RWPE1 (cell line): ENCODE data around the gene PCNX4.

Experiments used
- CTCF ChIA-PET: fragments of 350-600 bp; sonication (Branson Sonifier 250); formaldehyde crosslinking; extraction: SDS; loops from one replicate; lab custom pipeline; 2021; lab: Yijun Ruan, JAX
- POLR2A ChIA-PET: fragments of 400-600 bp; formaldehyde crosslinking; extraction: SDS; loops from one replicate; lab custom pipeline; 2020; ENCODE audit warnings: antibody characterized with exemption; ENCODE audit not compliant: low non-redundant PET; lab: Yijun Ruan, JAX
- DNase-seq: peaks from one replicate; pipeline ENCODE4 v3.0.0; 2012; ENCODE audit warnings: low spot score
- H3K27ac ChIP-seq: fragments of 450-650 bp; 2 replicates; pipeline ENCODE4 v1.5.1; 2017
- CTCF ChIP-seq: fragments of 450-650 bp; conservative IDR thresholded peaks from 2 replicates; pipeline ENCODE4 v1.5.1; 2017; ENCODE audit warnings: low read depth, mild to moderate bottlenecking

Gene PCNX4

GRCh38 chr14:60164404-60164711, 72.6 kb downstream of the PCNX4 start:
- CTCF ChIA-PET, result interaction anchor here (0.5 kb wide), 1 partner anchor 681 kb away, joined by 3 read pairs; no protein-coding TSS in a partner anchor
- TF ChIP-seq CTCF, result no peak
- POLR2A ChIA-PET, result no interaction called here
- H3K27ac ChIP-seq, result peak overlapping the region; percentile 95
- no peak for DNase-seq

- DNase-seq, result peak; percentile 74
- CTCF ChIA-PET, result interaction anchor here (0.5 to 1.1 kb wide), 4 partner anchors 10 to 681 kb away, joined by 3 read pairs; no protein-coding TSS in a partner anchor
- TF ChIP-seq CTCF, result peak; percentile 66; the same call in 1 of the 2 replicates
- H3K27ac ChIP-seq, result peak within 1 kb of the TSS; percentile 95
- POLR2A ChIA-PET, result interaction anchor here (0.6 kb wide), 1 partner anchor 13 kb away, joined by 3 read pairs; no protein-coding TSS in a partner anchor
These were observed 73.2 kb downstream of the PCNX4 start, which contains the start of gene DHRS7 for GRCh38 chr14:60164712-60165546. Gene DHRS7 (minus strand): TSS chr14:60165398. CDS start chr14:60165309, 89 bp downstream.

GRCh38 chr14:60165547-60165876, 73.8 kb downstream of the PCNX4 start:
- CTCF ChIA-PET, result interaction anchor here (0.8 to 1.1 kb wide), 2 partner anchors 10 to 107 kb away, joined by 3 read pairs; no protein-coding TSS in a partner anchor
- TF ChIP-seq CTCF, result no peak; the same call in none of the 2 replicates
- no peak for DNase-seq
- H3K27ac ChIP-seq, result peak overlapping the region; percentile 95
- POLR2A ChIA-PET, result interaction anchor here (0.6 kb wide), 2 partner anchors 14 to 1249 kb away, joined by 3 to 7 read pairs; no protein-coding TSS in a partner anchor

- no peak for DNase-seq
- ChIA-PET CTCF (interaction anchor here (0.8 to 1.1 kb wide), 2 partner anchors 9 to 108 kb away, joined by 3 read pairs; no protein-coding TSS in a partner anchor), POLR2A (interaction anchor here (0.6 kb wide), 1 partner anchor 1248 kb away, joined by 7 read pairs; no protein-coding TSS in a partner anchor)
- TF ChIP-seq CTCF, result no peak
- no peak overlapping the region for H3K27ac ChIP-seq
These were observed 74.4 kb downstream of the PCNX4 start for GRCh38 chr14:60166142-60166541.

- no peak overlapping the region for H3K27ac ChIP-seq
- CTCF ChIA-PET, result no interaction called here
- no peak for DNase-seq
- no peak for TF ChIP-seq CTCF
- POLR2A ChIA-PET, result no interaction called here
These were observed 78.0 kb downstream of the PCNX4 start for GRCh38 chr14:60169722-60170121.

GRCh38 chr14:60170948-60171347, 79.2 kb downstream of the PCNX4 start:
- DNase-seq, result no peak
- POLR2A ChIA-PET, result no interaction called here
- no peak for TF ChIP-seq CTCF
- CTCF ChIA-PET, result no interaction called here
- no peak overlapping the region for H3K27ac ChIP-seq
